Mucosa of descending colon (tissue), 3 donors: Measurements from ENCODE around the gene PLEKHD1. TPM values are rescaled to one million over a fixed set of nuclear protein-coding genes. Genes with fewer than 3 reads are reported as not detected.

Experiments used
- ATAC-seq: fragments of 200-7000 bp; cut with Tn5 transposase; one replicate; pipeline ENCODE4 v1.9.1; 2020; ENCODE audit warnings: mild to moderate bottlenecking, moderate library complexity
- DNase-seq, 3 donors: peaks; one replicate each; pipeline ENCODE4 v3.0.0-alpha.2; 2020
- H3K36me3 ChIP-seq: fragments of 200-600 bp; one replicate; pipeline ENCODE4 v1.8.0; 2021; ENCODE audit warnings: low read depth, mild to moderate bottlenecking
- H3K4me1 ChIP-seq: fragments of 200-600 bp; one replicate; pipeline ENCODE4 v1.8.0; 2021; ENCODE audit warnings: low read depth, mild to moderate bottlenecking
- H3K4me3 ChIP-seq: fragments of 200-600 bp; one replicate; pipeline ENCODE4 v1.8.0; 2021; ENCODE audit warnings: mild to moderate bottlenecking
- H3K9me3 ChIP-seq: fragments of 200-600 bp; one replicate; pipeline ENCODE4 v1.8.0; 2021; ENCODE audit warnings: mild to moderate bottlenecking
- CTCF ChIP-seq: fragments of 200-600 bp; IDR thresholded peaks from one replicate; pipeline ENCODE4 v1.8.0; 2022; ENCODE audit warnings: antibody characterized with exemption, mild to moderate bottlenecking
- intact Hi-C, 2 donors: fragments of 100-400 bp; cut with DNase I in 1 of 2; cut with micrococcal nuclease in 1 of 2; formaldehyde crosslinking; loops; one replicate each; pipeline versions ENCODE4 v1.11.0 to v1.11.1; 2022; cut with DNase I, micrococcal nuclease
- total RNA-seq, 3 donors: library from RNA; stranded (reverse); fragmentation: NEBNext Ultra II Directional in 2 of 3; extraction: Animal tissue kit (Norgen Biotek cat#: 25700) in 2 of 3; gene quantifications; one replicate each; pipeline versions ENCODE4 v1.2.1 to v1.2.4, GENCODE V29; 2021 to 2023
- donor health status: DM: no; HTN: no; CAD: no; lungs with moderate emphysema.
- donor health status: DM: no; HTN: no; CAD: no.
- donor health status: DM: no; HTN: yes; CAD: no.

The PLEKHD1 gene
- total RNA-seq, 3 donors from 2014 or later, result 0.06 to 0.14 TPM; not detected in 1

DNA sequence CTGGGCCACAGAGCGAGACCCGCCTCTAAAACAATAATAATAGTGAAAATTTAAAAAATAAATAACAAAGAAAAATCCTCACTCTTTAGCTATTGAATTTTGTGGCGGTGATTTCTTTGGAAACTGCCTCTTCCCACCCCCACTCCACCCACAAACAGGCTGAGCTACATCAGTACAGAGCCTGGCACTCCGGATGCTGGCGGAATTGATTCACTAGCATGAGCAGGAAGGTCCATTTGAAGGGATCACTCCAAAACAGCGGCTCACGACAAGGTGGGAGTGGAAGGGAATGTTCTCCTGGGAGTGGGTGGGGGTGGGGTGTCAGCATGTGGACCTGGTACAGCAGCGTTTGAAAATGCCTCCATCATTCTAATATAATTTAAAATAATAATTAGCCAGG, 64.0 kb downstream of the PLEKHD1 start:
- no peaks in the 10 kb centered on the region for H3K9me3 ChIP-seq
- no peak for ATAC-seq
- H3K4me1 ChIP-seq, result no peaks in the 10 kb centered on the region
- DNase-seq, result no peak
- TF ChIP-seq CTCF, result no peak
- intact Hi-C loops, result no loop called here
- H3K4me3 ChIP-seq, result no peak overlapping the region
- H3K36me3 ChIP-seq, result no peaks in the 10 kb centered on the region

DNA sequence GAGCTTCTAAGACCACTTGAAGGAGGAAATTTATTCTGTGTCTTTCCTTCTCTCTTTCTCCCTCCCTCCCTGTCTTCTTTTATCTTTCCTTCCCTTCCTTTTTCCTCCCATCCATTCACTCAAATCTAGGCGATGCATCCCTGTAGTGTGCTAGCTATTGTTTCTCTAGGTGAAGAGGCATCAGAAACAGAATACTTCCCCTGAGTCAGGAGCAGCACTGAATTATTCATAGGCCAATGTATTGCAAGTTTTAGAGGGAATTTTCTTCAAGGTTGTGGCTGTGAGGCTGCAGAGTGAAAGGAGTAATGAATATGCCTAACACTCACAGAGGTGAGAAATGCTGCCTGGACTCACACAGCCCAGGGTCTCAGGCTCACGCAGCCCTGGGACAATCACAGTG, 67.0 kb downstream of the PLEKHD1 start:
- Histone ChIP-seq H3K9me3 (no peaks in the 10 kb centered on the region), H3K4me3 (no peak overlapping the region), H3K4me1 (no peaks in the 10 kb centered on the region), H3K36me3 (no peaks in the 10 kb centered on the region)
- no peak for TF ChIP-seq CTCF
- ATAC-seq (no peak), DNase-seq (no peak)
- intact Hi-C loops, result no loop called here

GRCh38 chr14:69553252-69553651, 68.7 kb downstream of the PLEKHD1 start:
- no peak for TF ChIP-seq CTCF
- DNase-seq (no peak), ATAC-seq (no peak)
- no peaks in the 10 kb centered on the region for H3K4me1 ChIP-seq
- H3K4me3 ChIP-seq, result no peak overlapping the region
- no peaks in the 10 kb centered on the region for H3K36me3 ChIP-seq
- no peaks in the 10 kb centered on the region for H3K9me3 ChIP-seq
- intact Hi-C loops, result no loop called here

DNA sequence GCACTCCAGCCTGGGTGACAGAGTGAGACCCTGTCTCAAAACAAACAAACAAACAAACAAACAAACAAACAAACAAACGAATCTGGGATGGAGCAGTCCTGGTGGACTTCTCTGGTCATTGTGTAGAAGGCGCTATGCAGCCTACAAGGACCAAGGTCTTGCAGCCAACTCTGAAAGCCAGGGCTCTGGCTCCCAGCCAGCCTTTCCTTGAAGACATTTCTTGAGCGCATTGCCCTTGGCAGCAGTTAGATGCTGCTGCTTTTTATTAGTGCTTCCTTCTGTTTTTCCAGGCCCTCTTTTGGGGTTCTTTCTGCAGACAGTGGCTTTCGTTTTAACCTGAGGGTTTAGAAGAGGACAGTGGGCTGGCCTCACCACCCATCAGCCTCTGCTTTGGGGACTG, 70.0 kb downstream of the PLEKHD1 start:
- no peaks in the 10 kb centered on the region for H3K9me3 ChIP-seq
- H3K36me3 ChIP-seq, result no peaks in the 10 kb centered on the region
- ATAC-seq (no peak), DNase-seq (no peak)
- intact Hi-C loops, result no loop called here
- no peak overlapping the region for H3K4me3 ChIP-seq
- no peak for TF ChIP-seq CTCF
- H3K4me1 ChIP-seq, result no peaks in the 10 kb centered on the region

- H3K36me3 ChIP-seq, result no peaks in the 10 kb centered on the region
- intact Hi-C loops, result no loop called here
- no peak for ATAC-seq
Observed at GRCh38 chr14:69558774-69559173, 74.2 kb downstream of the PLEKHD1 start.

More at GRCh38 chr14:69558774-69559173, 74.2 kb downstream of the PLEKHD1 start:
- Histone ChIP-seq H3K9me3 (no peaks in the 10 kb centered on the region), H3K4me1 (no peaks in the 10 kb centered on the region), H3K4me3 (no peak overlapping the region)
- TF ChIP-seq CTCF, result no peak
- no peak for DNase-seq
